Loucy (cell line): Measurements from ENCODE around the gene FCGR3A.
"Not testable (repeated sequence)": the region's sequence is repeated elsewhere in the genome, so short reads cannot be mapped to it uniquely, and the experiment has no call there.

Experiments used
- CTCF ChIP-seq: fragments of 200-600 bp; sonication (generic); conservative IDR thresholded peaks from 2 replicates; pipeline ENCODE4 v1.5.1; 2014; ENCODE audit warnings: mild to moderate bottlenecking, antibody characterized with exemption, low read length
- EZH2phosphoT487 ChIP-seq: fragments of 200-600 bp; IDR thresholded peaks from 2 replicates; pipeline ENCODE4 v1.6.1; 2018; ENCODE audit warnings: antibody characterized with exemption, mild to moderate bottlenecking, moderate library complexity, borderline replicate concordance

GRCh38 chr1:161512636-161513447, 36.8 kb downstream of the FCGR3A start:
- not testable (repeated sequence) for TF ChIP-seq CTCF, EZH2phosphoT487
